ENCODE data around the gene TUBGCP2. TPM values are rescaled to one million over a fixed set of nuclear protein-coding genes. Genes with fewer than 3 reads are reported as not detected.

The TUBGCP2 gene
- total RNA-seq, 4 donors from 2014 or later, result 41.1 to 75.7 (median 43.5) TPM

DNA sequence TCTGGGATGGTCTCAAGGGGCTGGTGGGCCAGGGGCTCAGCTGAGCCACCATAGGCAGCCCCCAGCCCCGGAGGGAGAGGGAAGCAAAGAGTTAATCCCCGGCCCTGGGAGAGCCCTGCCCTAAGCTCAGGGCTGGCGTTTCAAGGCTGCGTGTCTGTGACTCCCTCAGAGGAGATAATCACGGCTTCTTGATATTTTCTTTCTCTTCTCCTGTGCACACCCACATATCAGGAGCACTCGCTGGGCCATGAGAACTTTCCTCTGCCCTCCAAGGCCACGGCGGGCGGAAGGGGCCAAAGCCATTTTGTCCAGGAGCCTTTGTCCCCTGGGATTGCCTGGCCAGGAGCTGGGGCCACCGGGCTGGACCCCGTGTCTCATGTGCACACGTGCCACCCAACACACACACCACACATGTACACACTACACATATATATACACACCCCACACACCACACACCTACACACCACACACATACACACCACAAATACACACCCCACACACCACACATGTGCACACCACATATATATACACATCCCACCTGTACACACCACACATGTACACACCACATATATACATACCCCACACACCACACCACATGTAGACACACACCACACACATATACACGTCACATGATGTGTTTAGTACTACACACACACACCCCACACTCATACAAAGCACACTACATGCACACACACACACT lies 54.1 kb downstream of the TUBGCP2 start:
- WGBS, 2 donors, result 56% methylated on average over 13 of the region's 13 CpGs
- intact Hi-C loops (cut with DNase I; ENCODE audit: low total_unique reads), result no loop called here
- H3K4me3 ChIP-seq (ENCODE audit: low read depth, poor library complexity, severe bottlenecking), result no peak overlapping the region
- no peak for TF ChIP-seq POLR2A (IDR thresholded peaks at IDR 0.05)
- TF ChIP-seq, protein P1, sequence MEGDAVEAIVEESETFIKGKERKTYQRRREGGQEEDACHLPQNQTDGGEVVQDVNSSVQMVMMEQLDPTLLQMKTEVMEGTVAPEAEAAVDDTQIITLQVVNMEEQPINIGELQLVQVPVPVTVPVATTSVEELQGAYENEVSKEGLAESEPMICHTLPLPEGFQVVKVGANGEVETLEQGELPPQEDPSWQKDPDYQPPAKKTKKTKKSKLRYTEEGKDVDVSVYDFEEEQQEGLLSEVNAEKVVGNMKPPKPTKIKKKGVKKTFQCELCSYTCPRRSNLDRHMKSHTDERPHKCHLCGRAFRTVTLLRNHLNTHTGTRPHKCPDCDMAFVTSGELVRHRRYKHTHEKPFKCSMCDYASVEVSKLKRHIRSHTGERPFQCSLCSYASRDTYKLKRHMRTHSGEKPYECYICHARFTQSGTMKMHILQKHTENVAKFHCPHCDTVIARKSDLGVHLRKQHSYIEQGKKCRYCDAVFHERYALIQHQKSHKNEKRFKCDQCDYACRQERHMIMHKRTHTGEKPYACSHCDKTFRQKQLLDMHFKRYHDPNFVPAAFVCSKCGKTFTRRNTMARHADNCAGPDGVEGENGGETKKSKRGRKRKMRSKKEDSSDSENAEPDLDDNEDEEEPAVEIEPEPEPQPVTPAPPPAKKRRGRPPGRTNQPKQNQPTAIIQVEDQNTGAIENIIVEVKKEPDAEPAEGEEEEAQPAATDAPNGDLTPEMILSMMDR (IDR thresholded peaks at IDR 0.05), result no peak
- no peak for DNase-seq (ENCODE audit: low spot score in 2 of 2)

DNA sequence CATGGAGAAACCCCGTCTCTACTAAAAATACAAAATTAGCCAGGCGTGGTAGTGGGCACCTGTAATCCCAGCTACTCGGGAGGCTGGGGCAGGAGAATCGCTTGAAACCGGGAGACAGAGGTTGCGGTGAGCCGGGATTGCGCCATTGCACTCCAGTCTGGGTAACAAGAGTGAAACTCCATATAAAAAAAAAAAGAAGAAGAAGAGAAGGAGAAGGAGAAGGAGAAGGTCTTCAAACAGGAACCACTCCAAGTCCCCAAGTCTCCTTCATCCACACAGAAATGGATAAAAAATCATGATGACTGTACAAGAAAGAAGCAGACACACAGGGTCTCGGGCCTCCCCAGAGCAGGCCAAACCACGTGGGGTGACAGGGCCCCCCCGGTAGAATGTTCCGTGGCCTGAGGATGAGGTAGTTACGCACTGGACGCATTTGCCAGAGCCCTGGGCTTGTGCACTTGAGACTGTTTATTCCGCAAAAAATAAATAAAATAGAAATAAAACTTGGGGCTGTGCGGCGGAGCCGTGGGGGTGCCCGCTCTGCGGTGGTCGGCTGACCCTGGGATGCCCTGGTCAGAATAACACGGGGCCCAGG lies 55.2 kb downstream of the TUBGCP2 start:
- intact Hi-C loops (cut with DNase I; ENCODE audit: low total_unique reads), result no loop called here
- TF ChIP-seq, protein P1 (IDR thresholded peaks at IDR 0.05), result no peak
- no peak for TF ChIP-seq POLR2A (IDR thresholded peaks at IDR 0.05)
- 82 to 86% methylated on average over 22 of the region's 22 CpGs for WGBS, 2 donors
- no peak for DNase-seq (ENCODE audit: low spot score in 2 of 2)
- no peak overlapping the region for H3K4me3 ChIP-seq (ENCODE audit: low read depth, poor library complexity, severe bottlenecking)

DNA sequence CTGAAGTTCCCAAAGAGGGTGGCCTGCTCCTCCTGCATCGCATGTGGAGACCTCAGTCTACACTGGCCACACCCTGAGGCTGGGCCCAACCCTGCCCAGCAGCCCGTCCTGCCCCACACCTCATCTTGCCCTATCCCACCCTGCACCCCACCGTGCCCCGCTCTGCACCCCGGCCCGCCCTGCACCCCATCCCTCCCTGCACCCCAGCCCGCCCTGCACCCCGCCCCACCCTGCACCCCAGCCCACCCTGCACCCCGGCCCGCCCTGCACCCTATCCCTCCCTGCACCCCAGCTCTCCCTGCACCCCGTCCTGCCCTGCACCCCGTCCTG lies 56.5 kb downstream of the TUBGCP2 start:
- no peak for DNase-seq (ENCODE audit: low spot score in 2 of 2)
- 74 to 82% methylated on average over 11 to 12 of the region's 12 CpGs for WGBS, 2 donors
- no peak overlapping the region for H3K4me3 ChIP-seq (ENCODE audit: low read depth, poor library complexity, severe bottlenecking)
- TF ChIP-seq POLR2A (IDR thresholded peaks at IDR 0.05), result no peak
- TF ChIP-seq, protein P1 (IDR thresholded peaks at IDR 0.05), result no peak
- intact Hi-C loops (cut with DNase I; ENCODE audit: low total_unique reads), result no loop called here

DNA sequence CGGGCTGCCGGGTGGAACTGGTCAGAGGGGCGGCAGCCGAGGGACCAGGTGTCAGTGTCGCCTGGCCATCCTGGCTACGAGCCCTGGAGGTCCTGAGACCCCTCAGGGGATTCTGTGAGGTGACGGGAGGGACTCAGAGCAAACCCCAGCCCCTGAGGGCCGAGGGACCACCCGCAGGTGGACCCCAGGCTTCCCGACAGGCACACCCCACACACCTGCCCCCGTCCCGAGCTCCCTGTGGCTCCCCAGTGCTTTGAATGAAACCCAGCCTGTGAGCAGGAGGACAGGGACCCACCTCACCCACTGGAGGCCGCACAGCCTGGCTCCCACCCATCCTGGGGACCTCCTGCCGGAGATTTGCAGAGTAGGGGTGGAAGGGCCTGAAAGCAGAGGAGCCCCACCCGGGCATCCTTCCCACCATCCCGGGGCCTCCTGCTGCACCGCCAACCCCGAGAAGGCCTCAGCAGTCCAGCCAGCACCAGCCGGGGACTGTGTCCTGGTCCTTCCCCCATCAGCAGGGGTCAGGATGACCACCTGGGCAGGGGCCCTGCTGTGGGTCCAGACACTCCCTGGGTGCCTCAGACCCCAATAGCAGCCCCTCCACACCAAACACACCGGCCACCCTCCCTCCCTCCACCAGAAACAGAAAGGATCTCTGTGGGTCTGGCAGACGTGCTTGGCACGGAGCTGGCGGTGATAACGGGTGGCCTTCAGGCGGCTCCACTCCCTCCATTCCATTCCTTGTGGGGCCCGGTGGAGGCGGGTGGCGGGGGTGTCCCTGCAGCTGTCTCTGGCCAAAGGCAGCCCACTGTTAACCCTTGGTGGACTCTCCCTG lies 57.1 kb downstream of the TUBGCP2 start:
- intact Hi-C loops (cut with DNase I; ENCODE audit: low total_unique reads), result no loop called here

DNA sequence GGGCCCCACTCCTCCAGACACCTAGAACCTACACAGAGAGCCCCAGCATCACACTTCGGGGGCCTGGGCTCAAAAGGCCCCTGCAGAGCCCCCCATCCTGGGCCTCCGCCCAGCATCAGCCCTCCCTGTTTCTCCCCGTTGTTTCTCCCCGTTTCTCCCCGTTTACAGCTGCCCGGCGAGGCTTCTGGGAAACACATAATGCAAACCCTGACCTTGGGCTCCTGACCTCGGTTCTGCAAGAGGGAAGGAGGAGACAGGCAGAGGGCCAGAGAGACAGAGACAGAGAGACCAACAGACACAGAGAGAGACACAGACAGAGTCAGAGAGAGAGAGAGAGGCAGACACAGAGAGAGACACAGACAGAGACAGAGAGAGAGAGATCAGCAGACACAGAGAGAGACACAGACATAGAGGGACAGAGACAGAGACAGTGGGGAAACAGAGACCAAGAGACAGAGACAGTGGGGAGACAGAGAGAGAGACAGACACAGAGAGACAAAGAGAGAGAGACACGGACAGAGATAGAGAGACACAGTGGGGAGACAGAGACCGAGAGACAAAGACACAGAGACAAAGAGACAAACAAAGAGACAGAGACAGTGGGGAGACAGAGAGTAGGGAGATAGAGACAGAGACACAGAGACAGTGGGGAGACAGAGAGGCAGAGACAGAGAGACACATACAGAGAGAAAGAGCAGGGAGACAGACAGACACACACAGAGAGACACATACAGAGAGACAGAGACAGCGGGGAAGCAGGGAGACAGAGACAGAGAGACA lies 58.5 kb downstream of the TUBGCP2 start:
- intact Hi-C loops (cut with DNase I; ENCODE audit: low total_unique reads), result no loop called here
- no peak for DNase-seq (ENCODE audit: low spot score in 2 of 2)
- TF ChIP-seq, protein P1 (IDR thresholded peaks at IDR 0.05), result no peak
- no peak for TF ChIP-seq POLR2A (IDR thresholded peaks at IDR 0.05)
- H3K4me3 ChIP-seq (ENCODE audit: low read depth, poor library complexity, severe bottlenecking), result no peak overlapping the region
- WGBS, 2 donors, result 41 to 44% methylated on average over 11 of the region's 11 CpGs

More for the DNA sequence above, 57.1 kb downstream of the TUBGCP2 start:
- WGBS, 2 donors, result 56 to 57% methylated on average over 14 to 23 of the region's 28 CpGs
- DNase-seq (ENCODE audit: low spot score in 2 of 2), result no peak
- H3K4me3 ChIP-seq (ENCODE audit: low read depth, poor library complexity, severe bottlenecking), result no peak overlapping the region
- no peak for TF ChIP-seq POLR2A (IDR thresholded peaks at IDR 0.05)
- TF ChIP-seq, protein P1 (IDR thresholded peaks at IDR 0.05), result no peak
